GM19239 (cell line): ENCODE results near the gene HIPK1.
"Not testable (repeated sequence)": the region's sequence is repeated elsewhere in the genome, so short reads cannot be mapped to it uniquely, and the experiment has no call there.

ENCODE experiments used
- DNase-seq: peaks from one replicate; pipeline ENCODE4 v3.0.0; 2011; ENCODE audit warnings: low spot score; ENCODE audit not compliant: insufficient read length
- FAIRE-seq: peaks from 2 replicates; lab custom pipeline; 2011; peaks lifted over from hg19 to GRCh38; lab: Jason Lieb, UNC

The HIPK1 gene

DNA sequence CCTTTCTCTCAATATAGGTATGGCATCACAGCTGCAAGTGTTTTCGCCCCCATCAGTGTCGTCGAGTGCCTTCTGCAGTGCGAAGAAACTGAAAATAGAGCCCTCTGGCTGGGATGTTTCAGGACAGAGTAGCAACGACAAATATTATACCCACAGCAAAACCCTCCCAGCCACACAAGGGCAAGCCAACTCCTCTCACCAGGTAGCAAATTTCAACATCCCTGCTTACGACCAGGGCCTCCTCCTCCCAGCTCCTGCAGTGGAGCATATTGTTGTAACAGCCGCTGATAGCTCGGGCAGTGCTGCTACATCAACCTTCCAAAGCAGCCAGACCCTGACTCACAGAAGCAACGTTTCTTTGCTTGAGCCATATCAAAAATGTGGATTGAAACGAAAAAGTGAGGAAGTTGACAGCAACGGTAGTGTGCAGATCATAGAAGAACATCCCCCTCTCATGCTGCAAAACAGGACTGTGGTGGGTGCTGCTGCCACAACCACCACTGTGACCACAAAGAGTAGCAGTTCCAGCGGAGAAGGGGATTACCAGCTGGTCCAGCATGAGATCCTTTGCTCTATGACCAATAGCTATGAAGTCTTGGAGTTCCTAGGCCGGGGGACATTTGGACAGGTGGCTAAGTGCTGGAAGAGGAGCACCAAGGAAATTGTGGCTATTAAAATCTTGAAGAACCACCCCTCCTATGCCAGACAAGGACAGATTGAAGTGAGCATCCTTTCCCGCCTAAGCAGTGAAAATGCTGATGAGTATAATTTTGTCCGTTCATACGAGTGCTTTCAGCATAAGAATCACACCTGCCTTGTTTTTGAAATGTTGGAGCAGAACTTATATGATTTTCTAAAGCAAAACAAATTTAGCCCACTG, 11.5 kb downstream of the HIPK1 start:
- FAIRE-seq (peak; percentile 53), DNase-seq (no peak)

DNA sequence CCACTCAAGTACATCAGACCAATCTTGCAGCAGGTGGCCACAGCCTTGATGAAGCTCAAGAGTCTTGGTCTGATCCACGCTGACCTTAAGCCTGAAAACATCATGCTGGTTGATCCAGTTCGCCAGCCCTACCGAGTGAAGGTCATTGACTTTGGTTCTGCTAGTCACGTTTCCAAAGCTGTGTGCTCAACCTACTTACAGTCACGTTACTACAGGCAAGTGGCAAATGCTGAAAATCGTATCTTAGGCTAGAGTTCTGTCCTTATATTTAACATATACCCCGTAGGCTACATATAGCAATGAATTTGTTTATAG, 12.1 kb downstream of the HIPK1 start:
- FAIRE-seq (no peak), DNase-seq (no peak)

- DNase-seq = no peak
Observed at GRCh38 chr1:113942527-113942926, 13.4 kb downstream of the HIPK1 start.

GRCh38 chr1:113943028-113943811, 14.1 kb downstream of the HIPK1 start:
- DNase-seq (no peak), FAIRE-seq (no peak)

More at GRCh38 chr1:113942527-113942926, 13.4 kb downstream of the HIPK1 start:
- no peak for FAIRE-seq

GRCh38 chr1:113945329-113945728, 16.2 kb downstream of the HIPK1 start:
- DNase-seq = no peak
- FAIRE-seq = no peak

DNA sequence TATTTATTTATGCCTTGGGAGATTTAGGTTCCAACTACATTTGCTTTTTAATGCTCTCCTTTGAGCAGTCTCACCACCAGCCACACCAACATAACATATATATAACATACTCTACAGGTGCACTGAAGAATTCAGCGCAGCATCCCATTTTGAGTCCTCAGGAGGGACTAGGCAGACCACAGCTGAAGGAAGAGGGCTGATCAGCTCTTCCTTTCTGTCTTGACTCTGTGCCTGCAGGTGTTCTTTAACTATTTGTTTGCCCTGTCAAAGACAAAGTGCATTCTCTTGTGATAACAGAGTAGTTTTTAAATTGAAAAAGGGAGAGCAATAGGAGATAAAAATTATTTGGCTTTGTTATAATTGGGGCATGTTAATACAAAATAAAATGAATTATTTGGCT, 17.0 kb downstream of the HIPK1 start:
- FAIRE-seq = no peak

DNA sequence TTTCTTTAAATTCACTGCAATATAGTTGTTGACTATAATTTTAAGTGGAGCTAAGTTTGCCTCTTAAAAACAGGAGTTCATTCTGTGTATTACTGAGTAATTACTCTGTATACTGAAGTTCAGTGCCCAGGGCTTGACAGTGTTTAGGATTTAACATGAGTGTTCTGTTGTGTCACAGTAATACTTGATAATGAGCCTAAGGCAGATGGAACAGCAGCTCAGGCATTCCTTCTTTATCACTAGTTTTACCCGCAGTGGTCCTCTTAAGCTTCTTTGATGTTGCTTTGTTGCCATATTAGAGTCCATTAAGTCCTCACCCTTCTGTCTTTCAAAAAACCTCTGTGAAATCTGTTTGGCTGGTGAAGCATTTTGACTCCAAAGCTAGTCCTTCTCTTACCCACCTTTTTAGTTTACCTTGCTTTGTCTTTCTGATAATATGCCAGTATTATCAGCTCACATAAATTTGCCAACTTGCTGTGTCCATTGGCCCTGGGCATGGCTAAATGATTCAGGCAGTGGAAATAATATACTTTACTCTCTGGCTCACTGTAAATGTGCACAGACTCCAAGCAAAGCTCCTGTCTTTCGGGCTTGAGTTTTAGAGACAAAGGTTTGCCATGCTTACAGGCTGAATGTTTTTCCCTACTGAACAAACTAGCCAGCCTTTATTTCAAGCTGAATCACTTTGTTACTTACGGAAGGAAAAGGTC, 17.7 kb downstream of the HIPK1 start:
- no peak for DNase-seq
- FAIRE-seq = no peak

More for the DNA sequence above, 17.0 kb downstream of the HIPK1 start:
- DNase-seq = no peak

DNA sequence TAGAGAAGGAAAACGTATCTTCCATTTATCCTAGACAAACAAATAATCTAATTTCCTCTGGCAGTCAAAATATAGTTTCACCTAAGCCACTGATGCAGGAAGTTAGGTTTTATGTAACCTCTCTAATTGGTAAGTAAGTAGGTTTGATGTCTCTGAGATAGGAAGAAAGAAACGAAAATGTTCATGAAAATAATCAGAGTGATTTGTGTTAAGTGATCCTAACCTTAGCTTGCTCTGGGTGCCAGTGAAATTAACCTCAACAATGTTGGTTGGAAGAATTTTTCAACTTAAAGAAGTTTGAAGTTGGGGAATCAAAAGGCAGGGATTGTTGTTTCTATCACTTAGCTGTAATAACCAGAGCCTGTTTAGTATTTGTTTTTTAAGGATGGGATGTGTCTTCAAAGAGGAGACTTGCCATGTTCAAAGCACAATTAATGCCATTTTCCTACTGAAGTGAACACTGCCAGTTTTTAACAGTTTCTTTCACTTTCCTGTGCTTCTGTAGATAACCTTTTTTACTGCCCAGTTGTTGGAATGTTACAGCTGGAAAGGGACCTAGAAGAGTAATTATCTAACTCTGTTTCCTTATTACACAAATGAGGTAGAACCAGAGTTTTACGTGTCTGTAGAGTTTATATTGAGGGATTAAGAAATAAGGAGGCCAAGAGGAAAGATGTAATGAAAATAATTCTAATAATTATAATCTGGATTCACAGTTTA, 18.4 kb downstream of the HIPK1 start:
- DNase-seq = no peak
- peak; percentile 64 for FAIRE-seq

- DNase-seq, FAIRE-seq: not testable (repeated sequence)
Observed at GRCh38 chr1:113948151-113948550, 19.0 kb downstream of the HIPK1 start.

- DNase-seq (no peak), FAIRE-seq (no peak)
Observed at GRCh38 chr1:113949007-113949406, 19.9 kb downstream of the HIPK1 start.

DNA sequence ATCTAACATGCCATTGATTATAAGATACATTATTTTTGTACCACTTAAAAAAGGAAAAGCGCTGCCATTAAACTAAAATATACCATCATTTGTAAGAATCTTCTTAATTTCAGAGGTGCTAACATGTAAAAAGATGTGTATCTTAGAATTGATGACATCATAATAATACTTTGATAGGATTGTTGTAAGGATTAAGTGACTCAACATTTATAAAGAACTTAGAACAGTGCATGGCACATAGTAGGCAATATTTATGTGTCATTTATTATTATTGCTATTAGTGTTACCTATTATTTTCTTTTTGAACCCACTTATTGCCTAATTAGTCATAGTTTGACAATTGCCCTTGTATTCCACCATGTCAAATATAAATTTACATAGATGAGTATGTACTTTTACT, 21.8 kb downstream of the HIPK1 start:
- no peak for FAIRE-seq
- no peak for DNase-seq

GRCh38 chr1:113951719-113952118, 22.6 kb downstream of the HIPK1 start:
- FAIRE-seq (no peak), DNase-seq (no peak)

DNA sequence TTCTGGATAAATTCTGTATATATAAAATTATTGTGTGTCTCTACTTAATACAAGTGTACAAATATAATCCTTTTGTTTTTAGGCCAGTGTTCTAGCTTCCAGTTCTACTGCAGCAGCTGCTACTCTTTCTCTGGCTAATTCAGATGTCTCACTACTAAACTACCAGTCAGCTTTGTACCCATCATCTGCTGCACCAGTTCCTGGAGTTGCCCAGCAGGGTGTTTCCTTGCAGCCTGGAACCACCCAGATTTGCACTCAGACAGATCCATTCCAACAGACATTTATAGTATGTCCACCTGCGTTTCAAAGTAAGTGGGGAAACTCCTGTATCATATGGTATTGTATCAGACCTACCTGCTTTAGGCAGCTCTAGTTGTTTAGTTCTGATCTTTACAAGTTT, 28.9 kb downstream of the HIPK1 start:
- DNase-seq (no peak), FAIRE-seq (no peak)

DNA sequence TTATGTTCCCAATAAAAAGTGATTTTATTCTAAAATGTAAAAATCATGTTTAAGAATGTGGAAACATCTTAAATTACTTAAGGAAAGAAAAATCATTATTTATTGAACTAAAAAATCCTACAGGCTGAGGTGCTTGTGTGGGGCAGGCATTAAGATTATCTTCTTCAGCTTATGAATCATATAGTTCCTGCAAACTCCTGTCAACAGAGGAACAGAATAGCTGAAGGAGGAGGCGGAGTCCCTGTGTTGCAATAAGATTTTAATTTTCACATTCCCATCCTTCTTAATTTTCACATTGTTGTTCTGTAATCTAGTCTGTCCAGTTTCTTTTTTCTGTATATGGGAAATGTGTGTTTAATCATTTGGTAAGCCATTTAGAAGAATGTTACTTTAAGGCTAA, 29.6 kb downstream of the HIPK1 start:
- FAIRE-seq (no peak), DNase-seq (no peak)

DNA sequence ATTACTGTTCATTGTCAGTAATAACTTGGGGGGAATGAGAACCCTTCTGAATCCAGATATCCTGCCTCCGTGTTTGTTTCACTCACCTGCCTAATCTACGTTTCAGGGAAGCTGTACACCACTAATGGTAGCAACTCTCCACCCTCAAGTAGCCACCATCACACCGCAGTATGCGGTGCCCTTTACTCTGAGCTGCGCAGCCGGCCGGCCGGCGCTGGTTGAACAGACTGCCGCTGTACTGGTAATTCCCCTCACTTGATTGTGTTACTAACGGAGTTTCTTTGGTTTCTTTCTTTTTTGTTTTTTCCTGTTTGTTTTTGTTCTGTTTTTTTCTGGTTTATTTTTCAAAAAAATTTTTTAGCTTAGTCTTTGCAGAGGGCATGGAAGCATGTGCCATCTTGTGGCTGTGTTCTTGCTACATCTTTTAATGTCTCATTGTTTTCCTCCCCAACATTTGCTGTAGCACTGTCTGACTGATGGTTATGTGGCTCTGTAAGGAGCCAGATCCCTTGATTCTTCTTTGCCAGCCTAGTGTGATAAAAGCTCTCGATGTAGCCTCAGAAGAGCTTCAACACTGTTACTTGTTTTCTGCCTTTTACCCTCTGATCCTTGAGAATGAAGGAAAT, 34.3 kb downstream of the HIPK1 start:
- DNase-seq = no peak
- no peak for FAIRE-seq

- DNase-seq = no peak
- no peak for FAIRE-seq
Observed at GRCh38 chr1:113965703-113966412, 36.7 kb downstream of the HIPK1 start.

DNA sequence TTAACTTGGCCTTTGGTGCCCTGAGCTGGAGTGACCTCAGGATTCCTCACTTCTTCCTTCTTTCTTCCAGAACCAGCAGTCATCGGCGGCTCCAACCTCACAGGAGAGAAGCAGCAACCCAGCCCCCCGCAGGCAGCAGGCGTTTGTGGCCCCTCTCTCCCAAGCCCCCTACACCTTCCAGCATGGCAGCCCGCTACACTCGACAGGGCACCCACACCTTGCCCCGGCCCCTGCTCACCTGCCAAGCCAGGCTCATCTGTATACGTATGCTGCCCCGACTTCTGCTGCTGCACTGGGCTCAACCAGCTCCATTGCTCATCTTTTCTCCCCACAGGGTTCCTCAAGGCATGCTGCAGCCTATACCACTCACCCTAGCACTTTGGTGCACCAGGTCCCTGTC, 43.8 kb downstream of the HIPK1 start:
- DNase-seq = no peak
- FAIRE-seq = no peak

GRCh38 chr1:113975211-113975895, 46.2 kb downstream of the HIPK1 start:
- FAIRE-seq = no peak

More at GRCh38 chr1:113975211-113975895, 46.2 kb downstream of the HIPK1 start:
- no peak for DNase-seq
